Measurements from ENCODE around the gene PGGHG.
"Not testable (repeated sequence)": the region's sequence is repeated elsewhere in the genome, so short reads cannot be mapped to it uniquely, and the experiment has no call there.

GRCh38 chr11:319888-320273 is 31.0 kb downstream of the PGGHG start:
- not testable (repeated sequence) for TF ChIP-seq EP300, CTCF (IDR thresholded peaks at IDR 0.05)

Data from stomach (tissue), 4 donors.